Progenitor cell of endocrine pancreas (in vitro differentiated cells): ENCODE data around the gene KLHDC3. TPM values are rescaled to one million over a fixed set of nuclear protein-coding genes. Genes with fewer than 3 reads are reported as not detected.

Experiments
- DNase-seq: peaks from one replicate; pipeline ENCODE4 v3.0.0; 2021; ENCODE audit warnings: low spot score; ENCODE audit not compliant: unreplicated experiment
- H3K27ac Mint-ChIP-seq: 2 replicates; pipeline ENCODE4 v1.8.0; 2021; ENCODE audit warnings: mild to moderate bottlenecking, moderate library complexity, mixed read lengths
- H3K27me3 Mint-ChIP-seq: 2 replicates; pipeline ENCODE4 v1.8.0; 2021; ENCODE audit warnings: mixed read lengths
- H3K36me3 Mint-ChIP-seq: 2 replicates; pipeline ENCODE4 v1.8.0; 2022; ENCODE audit warnings: mixed read lengths; ENCODE audit not compliant: insufficient read depth
- H3K4me1 Mint-ChIP-seq: 2 replicates; pipeline ENCODE4 v1.8.0; 2021; ENCODE audit warnings: low read depth, mixed read lengths
- H3K4me3 Mint-ChIP-seq: 2 replicates; pipeline ENCODE4 v1.8.0; 2021; ENCODE audit warnings: low read depth, mild to moderate bottlenecking, moderate library complexity, mixed read lengths
- H3K9me3 Mint-ChIP-seq: 2 replicates; pipeline ENCODE4 v1.8.0; 2021; ENCODE audit warnings: low read depth, mixed read lengths
- CTCF ChIP-seq: fragments of 200-600 bp; sonication (generic); IDR thresholded peaks from one replicate; pipeline ENCODE4 v1.5.0; 2021; ENCODE audit warnings: antibody characterized with exemption, mild to moderate bottlenecking; ENCODE audit not compliant: unreplicated experiment
- total RNA-seq: library from RNA; stranded (reverse); gene quantifications from 2 replicates; pipeline ENCODE4 v1.2.1, GENCODE V29; 2021

KLHDC3 gene
- total RNA-seq, 1 donor from 2014 or later = 91.1 TPM

- DNase-seq = no peak
- H3K27ac Mint-ChIP-seq = peak overlapping the region; percentile 92
- no peaks in the 10 kb centered on the region for H3K27me3 Mint-ChIP-seq
- no peak for TF ChIP-seq CTCF
- peak overlapping the region; percentile 93 for H3K4me3 Mint-ChIP-seq
- H3K9me3 Mint-ChIP-seq = no peaks in the 10 kb centered on the region
- peaks cover 30% of the 10 kb centered on the region for H3K4me1 Mint-ChIP-seq
- peaks cover 11% of the 10 kb centered on the region for H3K36me3 Mint-ChIP-seq
These were observed 779 bp upstream of the KLHDC3 start for GRCh38 chr6:43013097-43013842.

GRCh38 chr6:43014434-43014909 is 423 bp downstream of the KLHDC3 start:
- H3K36me3 Mint-ChIP-seq = peaks cover 13% of the 10 kb centered on the region
- peak overlapping the region; percentile 93 for H3K4me3 Mint-ChIP-seq
- no peak for TF ChIP-seq CTCF
- H3K27ac Mint-ChIP-seq = peak overlapping the region; percentile 92
- no peaks in the 10 kb centered on the region for H3K27me3 Mint-ChIP-seq
- H3K4me1 Mint-ChIP-seq = peaks cover 30% of the 10 kb centered on the region
- no peak for DNase-seq
- H3K9me3 Mint-ChIP-seq = no peaks in the 10 kb centered on the region

- Mint-ChIP-seq H3K36me3 (peaks cover 10% of the 10 kb centered on the region), H3K27me3 (no peaks in the 10 kb centered on the region), H3K9me3 (no peaks in the 10 kb centered on the region), H3K4me3 (peak overlapping the region; percentile 57), H3K27ac (peak overlapping the region; percentile 62), H3K4me1 (peaks cover 30% of the 10 kb centered on the region)
- DNase-seq = no peak
- no peak for TF ChIP-seq CTCF
These were observed 2.3 kb downstream of the KLHDC3 start for GRCh38 chr6:43016176-43016942.

GRCh38 chr6:43016943-43017334 is 2.9 kb downstream of the KLHDC3 start:
- Mint-ChIP-seq H3K4me1 (peaks cover 30% of the 10 kb centered on the region), H3K4me3 (no peak overlapping the region), H3K27me3 (no peaks in the 10 kb centered on the region), H3K36me3 (peaks cover 6% of the 10 kb centered on the region), H3K9me3 (no peaks in the 10 kb centered on the region), H3K27ac (peak overlapping the region; percentile 64)
- TF ChIP-seq CTCF = no peak
- no peak for DNase-seq

GRCh38 chr6:43019152-43019551 is 5.1 kb downstream of the KLHDC3 start:
- Mint-ChIP-seq H3K9me3 (no peaks in the 10 kb centered on the region), H3K4me1 (peaks cover 12% of the 10 kb centered on the region), H3K27ac (peak overlapping the region; percentile 22), H3K27me3 (no peaks in the 10 kb centered on the region), H3K4me3 (no peak overlapping the region), H3K36me3 (peaks cover 6% of the 10 kb centered on the region)
- DNase-seq = no peak
- TF ChIP-seq CTCF = no peak
